HFF-Myc (cell line): ENCODE results near the gene RHEX.
"Not testable (repeated sequence)": the region's sequence is repeated elsewhere in the genome, so short reads cannot be mapped to it uniquely, and the experiment has no call there.

Experiments
- DNase-seq: peaks from one replicate; pipeline ENCODE4 v3.0.0-alpha.2; 2011; ENCODE audit warnings: low read depth; ENCODE audit errors: extremely low read depth
- H3K4me3 ChIP-seq: replicated peaks from 2 replicates; pipeline ENCODE4 v1.5.1; 2011; ENCODE audit warnings: low read depth, mild to moderate bottlenecking, control low read depth, low read length
- CTCF ChIP-seq: IDR thresholded peaks from 2 replicates; pipeline ENCODE4 v1.5.1; 2012; ENCODE audit warnings: mild to moderate bottlenecking, low read depth, low read length, control low read depth; ENCODE audit errors: missing control alignments

RHEX gene

GRCh38 chr1:206049919-206050600 is 2.9 kb upstream of the RHEX start:
- no peak for TF ChIP-seq CTCF
- H3K4me3 ChIP-seq, result no peak overlapping the region
- DNase-seq, result no peak

- no peak for TF ChIP-seq CTCF
- H3K4me3 ChIP-seq, result no peak overlapping the region
- DNase-seq, result no peak
These were observed 2.2 kb upstream of the RHEX start for GRCh38 chr1:206050655-206051235.

GRCh38 chr1:206052231-206052865 is 625 bp upstream of the RHEX start:
- DNase-seq, H3K4me3 ChIP-seq: not testable (repeated sequence)

- H3K4me3 ChIP-seq, DNase-seq: not testable (repeated sequence)
These were observed 643 bp downstream of the RHEX start for GRCh38 chr1:206053616-206054015.

GRCh38 chr1:206055069-206055625 is 2.2 kb downstream of the RHEX start:
- not testable (repeated sequence) for H3K4me3 ChIP-seq, DNase-seq

GRCh38 chr1:206055639-206056323 is 2.8 kb downstream of the RHEX start:
- H3K4me3 ChIP-seq, DNase-seq: not testable (repeated sequence)

- not testable (repeated sequence) for DNase-seq
These were observed 5.4 kb downstream of the RHEX start for GRCh38 chr1:206058289-206058926.

GRCh38 chr1:206058927-206059292 is 5.9 kb downstream of the RHEX start:
- no peak for TF ChIP-seq CTCF
- no peak overlapping the region for H3K4me3 ChIP-seq
- no peak for DNase-seq

More at GRCh38 chr1:206058289-206058926, 5.4 kb downstream of the RHEX start:
- H3K4me3 ChIP-seq, result not testable (repeated sequence)

GRCh38 chr1:206059355-206059915 is 6.5 kb downstream of the RHEX start:
- TF ChIP-seq CTCF, result no peak
- no peak for DNase-seq
- H3K4me3 ChIP-seq, result no peak overlapping the region
